Activated CD4-positive, alpha-beta T cell treated with anti-CD3 and anti-CD28 coated beads, Interleukin-2, amount 10 ng/mL, durations not matched to agents 24 days and 14 days (primary cell): ENCODE measurements around the gene PFKL. TPM values are rescaled to one million over a fixed set of nuclear protein-coding genes. Genes with fewer than 3 reads are reported as not detected.

ENCODE experiments used
- DNase-seq: peaks from one replicate; pipeline ENCODE4 v3.0.0; 2022
- H3K27ac Mint-ChIP-seq: one replicate; pipeline ENCODE4 v1.8.0; 2022; ENCODE audit warnings: mild to moderate bottlenecking, mixed read lengths
- H3K27me3 Mint-ChIP-seq: one replicate; pipeline ENCODE4 v1.8.0; 2022; ENCODE audit warnings: mixed read lengths
- H3K36me3 Mint-ChIP-seq: one replicate; pipeline ENCODE4 v1.8.0; 2022; ENCODE audit warnings: low read depth, mild to moderate bottlenecking, mixed read lengths
- H3K4me1 Mint-ChIP-seq: one replicate; pipeline ENCODE4 v1.8.0; 2021; ENCODE audit warnings: mixed read lengths
- H3K4me3 Mint-ChIP-seq: one replicate; pipeline ENCODE4 v1.8.0; 2022; ENCODE audit warnings: mild to moderate bottlenecking, moderate library complexity, mixed read lengths
- H3K9me3 Mint-ChIP-seq: one replicate; pipeline ENCODE4 v1.8.0; 2021; ENCODE audit warnings: mixed read lengths
- intact Hi-C: fragments of 100-400 bp; cut with micrococcal nuclease; formaldehyde crosslinking; loops from one replicate; pipeline ENCODE4 v1.15.1; 2023
- total RNA-seq: library from RNA; stranded (reverse); gene quantifications from 2 replicates; pipeline ENCODE4 v1.2.3, GENCODE V29; 2022

The PFKL gene
- total RNA-seq, 1 donor from 2014 or later: 157 TPM

DNA sequence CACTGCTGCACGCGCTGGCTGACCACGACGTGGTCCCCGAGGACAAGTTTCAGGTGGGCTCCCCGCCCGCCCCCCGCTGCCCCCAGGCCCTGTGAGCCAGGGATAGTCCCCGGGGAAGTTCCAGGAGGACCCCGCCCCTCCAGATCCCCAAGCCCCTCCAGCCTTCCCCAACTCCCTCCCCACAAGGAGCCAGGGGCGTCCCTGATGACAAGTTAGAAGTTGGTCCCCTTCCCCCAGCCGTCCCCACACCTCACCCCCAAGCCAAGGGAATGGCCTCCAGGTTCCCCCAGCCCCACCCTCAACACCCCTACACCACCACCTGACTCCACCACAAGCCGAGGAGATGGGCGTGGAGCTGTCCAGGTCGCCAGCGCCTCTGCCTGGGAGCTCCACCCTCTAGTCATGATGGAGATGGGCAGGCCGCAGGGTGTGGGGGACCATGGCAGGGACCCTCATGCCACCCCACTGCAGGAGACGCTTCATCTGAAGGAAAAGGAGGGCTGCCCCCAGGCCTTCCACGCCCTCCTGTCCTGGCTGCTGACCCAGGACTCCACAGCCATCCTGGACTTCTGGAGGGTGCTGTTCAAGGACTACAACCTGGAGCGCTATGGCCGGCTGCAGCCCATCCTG lies 13.7 kb upstream of the PFKL start:
- Mint-ChIP-seq H3K4me1 (no peaks in the 10 kb centered on the region), H3K27me3 (no peaks in the 10 kb centered on the region), H3K9me3 (no peaks in the 10 kb centered on the region), H3K4me3 (no peak overlapping the region), H3K27ac (no peak overlapping the region), H3K36me3 (no peaks in the 10 kb centered on the region)
- intact Hi-C loops: no loop called here
- no peak for DNase-seq

DNA sequence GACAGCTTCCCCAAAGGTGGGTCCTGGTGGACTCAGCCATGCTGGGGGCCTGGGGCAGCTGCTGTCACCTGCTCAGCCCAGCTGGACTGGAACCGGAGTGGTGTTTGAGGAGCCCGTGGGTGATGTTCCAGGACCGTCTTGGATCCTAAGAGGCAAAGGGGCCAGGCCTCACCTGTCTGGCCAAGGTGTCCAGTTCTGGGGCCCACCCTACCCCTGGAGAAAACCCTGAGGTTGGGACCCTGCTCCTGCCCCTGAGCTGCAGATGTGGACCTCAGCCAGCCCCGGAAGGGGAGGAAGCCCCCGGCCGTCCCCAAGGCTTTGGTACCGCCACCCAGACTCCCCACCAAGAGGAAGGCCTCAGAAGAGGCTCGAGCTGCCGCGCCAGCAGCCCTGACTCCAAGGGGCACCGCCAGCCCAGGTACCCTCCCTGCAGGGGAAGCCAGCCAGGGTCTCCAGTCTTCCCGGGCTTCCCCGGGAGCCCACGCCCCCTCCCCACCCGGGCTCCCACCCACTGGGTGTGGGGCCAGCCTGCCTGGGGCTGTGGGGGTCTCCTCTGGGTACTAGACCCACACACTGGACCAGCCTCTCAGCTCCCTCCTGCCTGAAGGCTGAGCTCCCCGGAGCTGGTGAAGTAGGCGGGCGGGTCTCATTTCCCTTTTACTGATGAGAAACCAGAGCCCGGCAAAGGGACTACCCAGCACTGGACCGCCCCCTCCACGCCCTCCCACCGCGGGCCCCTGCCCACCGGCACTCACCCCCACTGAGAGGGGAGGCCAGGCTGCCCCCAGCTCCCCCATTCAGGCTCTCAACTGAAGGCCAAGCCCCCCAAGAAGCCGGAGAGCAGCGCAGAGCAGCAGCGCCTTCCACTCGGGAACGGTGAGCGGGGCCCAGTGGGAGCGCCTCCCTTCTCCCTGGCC lies 12.9 kb upstream of the PFKL start:
- intact Hi-C loops: no loop called here
- Mint-ChIP-seq H3K36me3 (no peaks in the 10 kb centered on the region), H3K9me3 (no peaks in the 10 kb centered on the region), H3K27ac (no peak overlapping the region), H3K4me1 (no peaks in the 10 kb centered on the region), H3K27me3 (no peaks in the 10 kb centered on the region), H3K4me3 (no peak overlapping the region)
- DNase-seq: no peak

- no peak for DNase-seq
- no peaks in the 10 kb centered on the region for H3K9me3 Mint-ChIP-seq
- no peaks in the 10 kb centered on the region for H3K27me3 Mint-ChIP-seq
- H3K4me3 Mint-ChIP-seq: no peak overlapping the region
- intact Hi-C loops: no loop called here
- peaks cover 2% of the 10 kb centered on the region for H3K4me1 Mint-ChIP-seq
- H3K36me3 Mint-ChIP-seq: no peaks in the 10 kb centered on the region
- no peak overlapping the region for H3K27ac Mint-ChIP-seq
Observed at GRCh38 chr21:44288251-44289110, 11.4 kb upstream of the PFKL start.

DNA sequence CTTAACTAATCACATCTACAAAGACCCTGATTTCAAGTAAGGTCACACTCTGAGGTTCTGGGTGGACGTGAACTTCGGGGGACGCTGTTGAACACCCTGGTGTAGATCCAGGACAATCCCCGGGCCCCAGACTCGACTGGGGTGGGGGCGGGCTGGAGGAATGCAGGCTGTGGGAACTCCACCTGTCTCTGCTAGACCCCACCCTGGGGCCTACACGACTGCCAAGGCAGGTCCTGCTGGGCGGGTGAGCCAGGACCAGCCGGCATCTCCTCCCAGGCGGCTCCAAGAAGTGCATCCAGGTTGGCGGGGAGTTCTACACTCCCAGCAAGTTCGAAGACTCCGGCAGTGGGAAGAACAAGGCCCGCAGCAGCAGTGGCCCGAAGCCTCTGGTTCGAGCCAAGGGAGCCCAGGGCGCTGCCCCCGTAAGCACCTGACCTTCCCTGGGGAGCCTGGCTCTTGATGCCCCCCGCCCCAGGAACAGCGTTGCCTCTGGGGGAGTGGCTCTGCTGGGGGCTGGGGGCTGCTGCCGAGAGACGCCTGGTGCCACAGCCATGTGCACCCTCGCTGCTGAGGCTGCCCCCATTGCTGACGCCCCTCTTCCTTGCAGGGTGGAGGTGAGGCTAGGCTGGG lies 10.4 kb upstream of the PFKL start:
- H3K27me3 Mint-ChIP-seq: no peaks in the 10 kb centered on the region
- DNase-seq: no peak
- H3K36me3 Mint-ChIP-seq: no peaks in the 10 kb centered on the region
- H3K4me1 Mint-ChIP-seq: peaks cover 3% of the 10 kb centered on the region
- no peak overlapping the region for H3K27ac Mint-ChIP-seq
- intact Hi-C loops: no loop called here
- no peak overlapping the region for H3K4me3 Mint-ChIP-seq
- no peaks in the 10 kb centered on the region for H3K9me3 Mint-ChIP-seq

GRCh38 chr21:44290327-44291077 lies 9.4 kb upstream of the PFKL start:
- Mint-ChIP-seq H3K36me3 (no peaks in the 10 kb centered on the region), H3K4me3 (no peak overlapping the region), H3K9me3 (no peaks in the 10 kb centered on the region), H3K4me1 (peaks cover 7% of the 10 kb centered on the region), H3K27me3 (no peaks in the 10 kb centered on the region), H3K27ac (no peak overlapping the region)
- intact Hi-C loops: no loop called here
- DNase-seq: no peak

DNA sequence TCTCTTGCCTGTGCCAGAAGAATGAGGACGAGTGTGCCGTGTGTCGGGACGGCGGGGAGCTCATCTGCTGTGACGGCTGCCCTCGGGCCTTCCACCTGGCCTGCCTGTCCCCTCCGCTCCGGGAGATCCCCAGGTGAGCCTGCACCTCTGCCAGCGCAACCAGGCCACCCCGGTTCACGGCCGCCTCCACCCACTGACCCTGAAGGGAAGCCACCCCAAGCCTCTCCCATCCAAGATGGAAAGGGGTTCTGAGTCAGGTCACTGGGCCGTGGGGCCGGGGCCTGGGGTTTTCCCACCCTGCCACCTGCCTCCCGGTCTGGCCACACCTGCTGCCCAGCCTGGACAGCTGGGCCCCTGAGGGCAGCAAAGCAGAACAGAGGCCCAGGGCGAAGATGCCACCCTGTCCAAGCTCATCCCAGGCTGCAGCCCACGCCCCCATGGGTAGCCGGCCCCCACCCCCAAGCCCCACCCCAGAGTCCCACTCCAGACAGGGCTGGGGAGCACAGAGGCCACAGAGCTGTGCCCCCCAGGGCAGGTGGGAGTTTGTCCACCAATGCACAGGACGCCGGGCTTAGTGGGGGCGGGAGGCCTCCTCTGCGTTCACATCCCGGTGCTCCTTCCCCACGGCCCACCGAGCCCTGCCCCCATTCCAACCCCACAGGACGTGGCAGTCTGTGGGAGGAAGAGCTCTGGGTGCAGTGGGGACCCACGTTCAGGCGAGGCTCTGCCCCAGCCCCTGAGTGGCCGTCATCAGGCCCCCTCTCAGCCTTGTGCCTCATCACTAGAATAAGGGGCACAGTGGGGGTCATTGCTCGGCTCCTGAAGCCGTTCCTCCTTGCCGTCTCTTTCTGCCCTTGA lies 8.5 kb upstream of the PFKL start:
- Mint-ChIP-seq H3K27me3 (no peaks in the 10 kb centered on the region), H3K4me3 (no peak overlapping the region), H3K36me3 (no peaks in the 10 kb centered on the region), H3K9me3 (no peaks in the 10 kb centered on the region), H3K27ac (no peak overlapping the region), H3K4me1 (peaks cover 7% of the 10 kb centered on the region)
- DNase-seq: no peak
- intact Hi-C loops: no loop called here

DNA sequence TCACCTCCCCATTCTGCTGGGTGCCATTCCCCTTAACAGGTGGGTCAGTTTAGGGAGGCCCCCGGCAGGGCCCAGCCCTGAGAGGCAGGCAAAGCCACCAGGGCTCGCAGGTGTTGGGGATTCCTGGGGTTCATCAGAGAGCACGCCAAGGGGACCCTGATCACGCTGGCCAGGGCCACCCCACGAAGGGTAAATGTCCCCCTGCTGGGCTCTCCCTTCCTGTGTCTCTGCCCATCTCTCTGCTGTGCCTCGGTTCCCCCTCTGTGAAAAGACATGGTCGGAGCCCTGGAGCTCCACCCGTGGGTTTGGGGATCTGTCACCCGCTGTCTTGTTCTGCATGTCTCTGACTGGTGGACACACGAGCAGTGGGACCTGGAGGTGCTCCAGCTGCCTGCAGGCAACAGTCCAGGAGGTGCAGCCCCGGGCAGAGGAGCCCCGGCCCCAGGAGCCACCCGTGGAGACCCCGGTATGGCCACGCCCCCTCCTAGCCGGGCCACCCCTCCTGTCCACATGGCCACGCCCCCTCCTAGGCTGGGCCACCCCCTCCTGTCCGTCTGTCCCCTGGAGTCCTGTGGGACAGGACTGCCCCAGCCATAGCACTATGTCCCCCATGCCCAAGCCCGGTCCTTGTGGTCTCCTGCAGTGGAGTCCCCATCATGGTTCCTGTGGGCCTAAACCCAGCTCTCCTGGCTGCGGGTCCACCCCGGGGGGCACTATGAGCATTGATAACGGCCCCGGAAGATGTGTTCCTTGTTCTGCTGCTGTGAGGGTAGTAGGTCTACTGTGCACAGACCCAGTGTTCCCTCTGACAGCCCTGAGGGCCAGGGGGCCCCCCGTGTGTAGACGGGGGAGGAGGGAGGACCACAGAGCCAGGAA lies 7.7 kb upstream of the PFKL start:
- H3K4me3 Mint-ChIP-seq: no peak overlapping the region
- intact Hi-C loops: no loop called here
- no peaks in the 10 kb centered on the region for H3K9me3 Mint-ChIP-seq
- no peaks in the 10 kb centered on the region for H3K36me3 Mint-ChIP-seq
- DNase-seq: no peak
- H3K4me1 Mint-ChIP-seq: peaks cover 7% of the 10 kb centered on the region
- no peak overlapping the region for H3K27ac Mint-ChIP-seq
- no peaks in the 10 kb centered on the region for H3K27me3 Mint-ChIP-seq

DNA sequence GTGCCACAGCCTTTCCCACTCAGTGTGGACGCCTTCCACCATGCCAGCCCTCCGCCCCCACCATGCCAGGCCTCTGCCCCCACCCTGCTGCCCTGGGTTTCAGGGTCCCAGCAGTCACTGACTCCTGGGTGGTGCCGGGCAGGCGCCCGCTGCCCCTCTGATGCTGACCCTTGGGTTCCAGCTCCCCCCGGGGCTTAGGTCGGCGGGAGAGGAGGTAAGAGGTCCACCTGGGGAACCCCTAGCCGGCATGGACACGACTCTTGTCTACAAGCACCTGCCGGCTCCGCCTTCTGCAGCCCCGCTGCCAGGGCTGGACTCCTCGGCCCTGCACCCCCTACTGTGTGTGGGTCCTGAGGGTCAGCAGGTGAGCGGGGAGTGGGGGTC lies 7.0 kb upstream of the PFKL start:
- Mint-ChIP-seq H3K4me3 (peak overlapping the region; percentile 35), H3K27ac (no peak overlapping the region), H3K27me3 (no peaks in the 10 kb centered on the region), H3K4me1 (peaks cover 10% of the 10 kb centered on the region), H3K9me3 (no peaks in the 10 kb centered on the region), H3K36me3 (no peaks in the 10 kb centered on the region)
- intact Hi-C loops: no loop called here
- DNase-seq: no peak

DNA sequence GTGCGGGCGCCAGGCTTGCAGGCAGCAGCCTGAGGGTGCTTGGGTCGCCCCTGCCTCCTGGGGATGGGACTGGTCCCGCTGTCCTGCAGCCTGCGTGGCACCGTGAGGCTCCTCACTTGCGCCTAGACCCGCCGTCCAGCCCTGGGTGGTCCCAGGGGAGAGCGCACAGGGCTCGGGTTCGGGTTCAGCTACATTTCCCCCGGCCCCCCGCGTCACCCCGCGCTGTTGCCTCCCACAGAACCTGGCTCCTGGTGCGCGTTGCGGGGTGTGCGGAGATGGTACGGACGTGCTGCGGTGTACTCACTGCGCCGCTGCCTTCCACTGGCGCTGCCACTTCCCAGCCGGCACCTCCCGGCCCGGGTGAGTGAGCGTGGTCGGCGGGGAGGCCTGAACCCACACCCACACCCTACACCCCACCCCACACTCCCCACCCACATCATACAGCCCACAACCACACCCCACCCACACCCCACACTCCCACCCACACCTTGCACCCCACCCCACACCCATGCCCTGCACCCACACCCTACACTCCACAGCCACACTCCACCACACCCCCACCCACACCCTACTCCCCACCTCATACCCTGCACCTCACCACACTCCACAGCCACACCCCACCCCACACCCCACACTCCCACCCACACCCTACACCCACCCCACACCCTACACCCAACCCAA lies 6.2 kb upstream of the PFKL start:
- Mint-ChIP-seq H3K9me3 (no peaks in the 10 kb centered on the region), H3K27ac (no peak overlapping the region), H3K4me1 (peaks cover 19% of the 10 kb centered on the region), H3K36me3 (no peaks in the 10 kb centered on the region), H3K27me3 (no peaks in the 10 kb centered on the region), H3K4me3 (no peak overlapping the region)
- intact Hi-C loops: no loop called here
- DNase-seq: peak; percentile 76

- H3K36me3 Mint-ChIP-seq: no peaks in the 10 kb centered on the region
- H3K9me3 Mint-ChIP-seq: no peaks in the 10 kb centered on the region
- no peak for DNase-seq
- H3K4me3 Mint-ChIP-seq: no peak overlapping the region
- H3K27ac Mint-ChIP-seq: peak overlapping the region; percentile 37
- peaks cover 22% of the 10 kb centered on the region for H3K4me1 Mint-ChIP-seq
- H3K27me3 Mint-ChIP-seq: no peaks in the 10 kb centered on the region
- intact Hi-C loops: loop anchor here (5.0 kb wide), 2 partner anchors 43 to 282 kb away; partner anchors contain the start of genes CFAP410 and TRAPPC10
Observed at GRCh38 chr21:44294391-44295162, 5.3 kb upstream of the PFKL start.

GRCh38 chr21:44295163-44295573 lies 4.7 kb upstream of the PFKL start:
- DNase-seq: no peak
- Mint-ChIP-seq H3K27me3 (no peaks in the 10 kb centered on the region), H3K9me3 (no peaks in the 10 kb centered on the region), H3K36me3 (no peaks in the 10 kb centered on the region), H3K4me3 (no peak overlapping the region), H3K27ac (peak overlapping the region; percentile 67), H3K4me1 (peaks cover 22% of the 10 kb centered on the region)
- intact Hi-C loops: loop anchor here (5.0 kb wide), 2 partner anchors 42 to 283 kb away; partner anchors contain the start of genes CFAP410 and TRAPPC10
